SK-N-SH treated with all-trans-retinoic acid at 6 μM for 48 hours (cell line): ENCODE results near the gene ZSCAN5B.

ENCODE experiments used
- ARNTL ChIP-seq: fragments of 450-650 bp; formaldehyde crosslinking; IDR thresholded peaks from 2 replicates; pipeline ENCODE4 v1.5.0; 2020; ENCODE audit warnings: low read depth, mild to moderate bottlenecking, moderate library complexity, borderline replicate concordance
- CREB5 ChIP-seq: fragments of 250-450 bp; sonication (Bioruptor Pico); IDR thresholded peaks from 2 replicates; pipeline ENCODE4 v1.5.1; 2020; ENCODE audit warnings: low read depth, mild to moderate bottlenecking, moderate library complexity
- GLIS3 ChIP-seq: fragments of 250-450 bp; sonication (Bioruptor Pico); IDR thresholded peaks from 2 replicates; pipeline ENCODE4 v1.5.0; 2020; ENCODE audit warnings: mild to moderate bottlenecking, moderate library complexity
- ISL1 ChIP-seq: fragments of 250-450 bp; sonication (Bioruptor Pico); IDR thresholded peaks from 2 replicates; pipeline ENCODE4 v2.1.2; 2022; ENCODE audit warnings: mild to moderate bottlenecking, moderate library complexity
- OSR1 ChIP-seq: fragments of 250-450 bp; sonication (Bioruptor Pico); IDR thresholded peaks from 2 replicates; pipeline ENCODE4 v1.8.0; 2022; ENCODE audit warnings: moderate library complexity, mild to moderate bottlenecking, inconsistent platforms
- PATZ1 ChIP-seq: fragments of 250-450 bp; sonication (Bioruptor Pico); IDR thresholded peaks from 2 replicates; pipeline ENCODE4 v1.8.0; 2020; ENCODE audit warnings: mild to moderate bottlenecking, moderate library complexity, borderline replicate concordance
- PPARA ChIP-seq: fragments of 250-450 bp; sonication (Bioruptor Pico); IDR thresholded peaks from 2 replicates; pipeline ENCODE4 v1.5.0; 2020; ENCODE audit warnings: mild to moderate bottlenecking, borderline replicate concordance
- RARB ChIP-seq: fragments of 250-450 bp; sonication (Bioruptor Pico); IDR thresholded peaks from 2 replicates; pipeline ENCODE4 v1.8.0; 2021; ENCODE audit warnings: mild to moderate bottlenecking, moderate library complexity
- TOX ChIP-seq: fragments of 250-450 bp; sonication (Bioruptor Pico); IDR thresholded peaks from 2 replicates; pipeline ENCODE4 v1.8.0; 2021; ENCODE audit warnings: mild to moderate bottlenecking, moderate library complexity, borderline replicate concordance
- ZFP30 ChIP-seq: fragments of 450-650 bp; formaldehyde crosslinking; IDR thresholded peaks from 2 replicates; pipeline ENCODE4 v1.5.0; 2022; ENCODE audit warnings: mild to moderate bottlenecking, moderate library complexity
- ZNF565 ChIP-seq: fragments of 450-650 bp; formaldehyde crosslinking; conservative IDR thresholded peaks from 2 replicates; pipeline ENCODE4 v1.5.0; 2020; ENCODE audit warnings: low read depth, mild to moderate bottlenecking, moderate library complexity
- TF ChIP-seq, protein P1 (sequence below): fragments of 250-450 bp; sonication (Bioruptor Pico); IDR thresholded peaks from 2 replicates; pipeline ENCODE4 v1.8.0; 2021; ENCODE audit warnings: low read depth, mild to moderate bottlenecking, moderate library complexity, borderline replicate concordance
- TF ChIP-seq, protein P2 (sequence below): fragments of 250-450 bp; sonication (Bioruptor Pico); IDR thresholded peaks from 2 replicates; pipeline ENCODE4 v1.5.1; 2021; ENCODE audit warnings: mild to moderate bottlenecking, moderate library complexity

GRCh38 chr19:56155124-56155687 lies 42.4 kb downstream of the ZSCAN5B start:
- TF ChIP-seq, protein P1, sequence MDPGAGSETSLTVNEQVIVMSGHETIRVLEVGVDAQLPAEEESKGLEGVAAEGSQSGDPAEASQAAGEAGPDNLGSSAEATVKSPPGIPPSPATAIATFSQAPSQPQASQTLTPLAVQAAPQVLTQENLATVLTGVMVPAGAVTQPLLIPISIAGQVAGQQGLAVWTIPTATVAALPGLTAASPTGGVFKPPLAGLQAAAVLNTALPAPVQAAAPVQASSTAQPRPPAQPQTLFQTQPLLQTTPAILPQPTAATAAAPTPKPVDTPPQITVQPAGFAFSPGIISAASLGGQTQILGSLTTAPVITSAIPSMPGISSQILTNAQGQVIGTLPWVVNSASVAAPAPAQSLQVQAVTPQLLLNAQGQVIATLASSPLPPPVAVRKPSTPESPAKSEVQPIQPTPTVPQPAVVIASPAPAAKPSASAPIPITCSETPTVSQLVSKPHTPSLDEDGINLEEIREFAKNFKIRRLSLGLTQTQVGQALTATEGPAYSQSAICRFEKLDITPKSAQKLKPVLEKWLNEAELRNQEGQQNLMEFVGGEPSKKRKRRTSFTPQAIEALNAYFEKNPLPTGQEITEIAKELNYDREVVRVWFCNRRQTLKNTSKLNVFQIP = no peak
- TF ChIP-seq PATZ1 (CRISPR knock-in tag) = no peak
- TF ChIP-seq, protein P2, sequence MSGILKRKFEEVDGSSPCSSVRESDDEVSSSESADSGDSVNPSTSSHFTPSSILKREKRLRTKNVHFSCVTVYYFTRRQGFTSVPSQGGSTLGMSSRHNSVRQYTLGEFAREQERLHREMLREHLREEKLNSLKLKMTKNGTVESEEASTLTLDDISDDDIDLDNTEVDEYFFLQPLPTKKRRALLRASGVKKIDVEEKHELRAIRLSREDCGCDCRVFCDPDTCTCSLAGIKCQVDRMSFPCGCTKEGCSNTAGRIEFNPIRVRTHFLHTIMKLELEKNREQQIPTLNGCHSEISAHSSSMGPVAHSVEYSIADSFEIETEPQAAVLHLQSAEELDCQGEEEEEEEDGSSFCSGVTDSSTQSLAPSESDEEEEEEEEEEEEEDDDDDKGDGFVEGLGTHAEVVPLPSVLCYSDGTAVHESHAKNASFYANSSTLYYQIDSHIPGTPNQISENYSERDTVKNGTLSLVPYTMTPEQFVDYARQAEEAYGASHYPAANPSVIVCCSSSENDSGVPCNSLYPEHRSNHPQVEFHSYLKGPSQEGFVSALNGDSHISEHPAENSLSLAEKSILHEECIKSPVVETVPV (CRISPR knock-in tag) = no peak
- no peak for TF ChIP-seq ISL1 (CRISPR knock-in tag)
- no peak for TF ChIP-seq TOX (CRISPR knock-in tag)
- TF ChIP-seq ZNF565 (CRISPR knock-in tag) = no peak
- no peak for TF ChIP-seq CREB5
- TF ChIP-seq RARB (CRISPR knock-in tag) = no peak
- TF ChIP-seq ZFP30 (CRISPR knock-in tag) = no peak
- TF ChIP-seq PPARA (CRISPR knock-in tag) = no peak
- TF ChIP-seq GLIS3 (CRISPR knock-in tag) = no peak
- no peak for TF ChIP-seq OSR1 (CRISPR knock-in tag)
- TF ChIP-seq ARNTL (CRISPR knock-in tag) = no peak
